ENCODE results near the gene ACAP1. TPM values are rescaled to one million over a fixed set of nuclear protein-coding genes. Genes with fewer than 3 reads are reported as not detected.
A peak's percentile ranks its signal among the peaks of the same experiment; 100 is the strongest.

The ACAP1 gene
- total and polyA plus RNA-seq, 8 donors, result 4.4 to 33.3 (median 10.5) TPM

- no peaks in the 10 kb centered on the region for H3K9me3 ChIP-seq
- peak overlapping the region; percentile 79 to 93 (median 84) for H3K4me3 ChIP-seq
- WGBS, 5 donors, result 54 to 78% (median 63%) methylated on average over 25 to 42 of the region's 42 CpGs
- peaks cover 22 to 45% (median 41%) of the 10 kb centered on the region in 4 donors for H3K36me3 ChIP-seq
- no peaks in the 10 kb centered on the region for H3K27me3 ChIP-seq
- TF ChIP-seq CTCF (IDR thresholded peaks at IDR 0.05) (no peak), POLR2AphosphoS5 (IDR thresholded peaks at IDR 0.05) (no peak), EP300 (IDR thresholded peaks at IDR 0.05) (no peak), POLR2A (IDR thresholded peaks at IDR 0.05) (no peak)
- peaks cover 18 to 26% (median 25%) of the 10 kb centered on the region in 4 donors for H3K4me1 ChIP-seq
- H3K27ac ChIP-seq, result peak overlapping the region in 4 of 5 donors; percentile 88 to 97 (median 96)
- peak in 1 of 2 donors; percentile 35 for DNase-seq
- intact Hi-C loops (cut with DNase I; ENCODE audit: low total_unique reads), result no loop called here
These were observed 56.6 kb downstream of the ACAP1 start for GRCh38 chr17:7392696-7393612.

DNA sequence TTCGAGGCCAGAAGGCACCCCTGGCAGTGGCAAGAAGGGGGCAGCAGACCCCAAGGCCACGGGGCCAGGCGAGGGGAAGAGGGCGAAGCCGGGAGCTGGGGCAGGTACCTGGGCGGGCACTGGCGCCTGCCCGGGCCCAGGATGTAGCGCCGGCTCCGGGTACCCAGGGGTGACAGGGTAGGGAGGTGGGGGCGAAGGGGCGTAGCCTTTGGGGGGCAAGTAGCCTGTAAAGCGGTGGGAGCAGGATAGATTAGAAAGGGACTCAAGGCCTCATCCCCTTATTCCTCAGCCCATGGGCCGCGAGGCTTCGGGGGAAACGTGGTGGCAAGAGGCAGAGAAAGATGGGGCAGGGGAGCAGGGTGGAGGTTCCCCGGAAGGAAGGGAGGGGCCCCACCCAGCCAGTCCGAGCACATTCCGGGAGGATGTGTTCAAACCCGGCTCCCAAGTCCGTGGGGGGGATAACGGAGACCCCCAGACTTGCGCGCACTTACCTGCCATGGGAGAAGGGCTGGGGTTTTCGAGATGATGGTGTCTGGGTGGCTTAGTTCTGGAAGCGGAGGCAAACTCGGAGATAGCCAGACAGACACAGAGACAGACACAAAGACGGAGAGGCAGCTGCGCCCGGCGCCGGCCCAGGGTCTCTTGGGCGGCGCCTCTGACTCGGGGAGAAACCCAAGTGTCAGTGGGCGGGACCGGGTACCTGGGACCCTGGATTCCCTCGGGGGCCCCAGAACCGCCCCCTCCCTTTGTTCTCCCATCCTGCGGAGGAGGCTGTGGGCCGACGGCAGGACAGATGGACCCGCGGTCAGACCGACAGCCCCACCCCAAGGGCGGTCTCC lies 57.5 kb downstream of the ACAP1 start:
- WGBS, 5 donors, result 1 to 7% (median 4%) methylated on average over 32 to 48 of the region's 48 CpGs
- TF ChIP-seq POLR2AphosphoS5 (IDR thresholded peaks at IDR 0.05) (no peak), EP300 (IDR thresholded peaks at IDR 0.05) (no peak), POLR2A (IDR thresholded peaks at IDR 0.05) (no peak), CTCF (IDR thresholded peaks at IDR 0.05) (no peak)
- H3K27ac ChIP-seq, result peak overlapping the region; percentile 87 to 97 (median 95)

DNA sequence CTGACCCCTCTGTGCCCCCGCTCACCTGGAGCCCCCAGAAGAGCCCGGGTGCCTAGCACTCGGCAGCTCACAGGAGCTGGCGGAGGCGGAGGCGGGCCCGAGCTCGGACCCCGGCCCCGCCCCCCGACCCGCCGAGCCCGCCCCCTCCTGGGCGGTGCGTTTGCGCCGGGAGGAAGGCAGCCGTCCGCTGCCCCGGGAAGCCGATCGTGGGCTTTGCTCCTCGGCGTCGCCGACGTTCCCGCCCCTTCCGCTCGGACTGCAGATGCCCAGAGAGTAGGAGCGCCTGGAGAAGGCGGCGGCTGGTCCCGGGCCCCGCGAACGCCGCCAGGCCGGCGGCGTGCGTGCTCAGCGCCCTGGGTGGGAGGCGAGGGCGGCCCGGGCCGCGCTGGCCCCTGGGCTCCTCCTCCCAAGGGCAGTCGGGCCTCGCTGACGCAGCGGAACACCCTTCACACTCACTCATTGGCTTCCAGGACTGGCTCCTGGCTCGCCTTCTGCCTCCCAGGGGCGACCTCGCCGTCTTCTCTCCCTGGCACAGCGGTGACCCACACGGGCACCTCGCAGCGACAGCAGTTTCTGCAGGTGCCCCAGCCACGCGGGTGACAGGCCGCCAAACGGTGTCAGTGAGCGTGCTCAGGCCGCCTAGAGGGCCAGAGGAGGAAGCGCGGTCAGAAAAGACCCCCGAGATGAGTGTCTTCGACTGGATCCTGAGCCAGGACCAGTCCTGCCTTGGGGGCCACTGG lies 58.3 kb downstream of the ACAP1 start, which contains the start of gene PLSCR3:
Gene PLSCR3, minus strand, starts transcription at position 74 of the 740 bp plus-strand sequence. CDS start 415 bp downstream, outside the sequence.
- Histone ChIP-seq H3K36me3 (peaks cover 5 to 28% (median 24%) of the 10 kb centered on the region in 4 donors), H3K9me3 (no peaks in the 10 kb centered on the region), H3K27me3 (no peaks in the 10 kb centered on the region), H3K27ac (peak within 1 kb of the TSS; percentile 88 to 97 (median 96)), H3K4me3 (peak within 1 kb of the TSS; percentile 79 to 93 (median 84)), H3K4me1 (peaks cover 18 to 26% (median 25%) of the 10 kb centered on the region in 4 donors)
- DNase-seq, result peak; percentile 88 to 95
- 0 to 1% (median 0%) methylated on average over 10 to 71 of the region's 71 CpGs for WGBS, 5 donors
- intact Hi-C loops (cut with DNase I; ENCODE audit: low total_unique reads), result no loop called here
- TF ChIP-seq CTCF (IDR thresholded peaks at IDR 0.05), result peak in 4 of 7 experiments; percentile 5 to 62 (median 36)
- TF ChIP-seq POLR2AphosphoS5 (IDR thresholded peaks at IDR 0.05), result peak; percentile 40 to 87 (median 85)
- TF ChIP-seq POLR2A (IDR thresholded peaks at IDR 0.05), result peak in 1 of 4 donors; percentile 28
- TF ChIP-seq EP300 (IDR thresholded peaks at IDR 0.05), result no peak

More for the DNA sequence above, 57.5 kb downstream of the ACAP1 start:
- H3K36me3 ChIP-seq, result peaks cover 13 to 36% (median 32%) of the 10 kb centered on the region in 4 donors
- peaks cover 18 to 26% (median 25%) of the 10 kb centered on the region in 4 donors for H3K4me1 ChIP-seq
- peak overlapping the region; percentile 79 to 93 (median 84) for H3K4me3 ChIP-seq
- DNase-seq, result peak; percentile 33 to 69
- H3K27me3 ChIP-seq, result no peaks in the 10 kb centered on the region
- intact Hi-C loops (cut with DNase I; ENCODE audit: low total_unique reads), result no loop called here
- H3K9me3 ChIP-seq, result no peaks in the 10 kb centered on the region

All from stomach (tissue), 9 donors.